B cell (primary cell): ENCODE data around the gene PLCG1.

Experiments
- EZH2 ChIP-seq: IDR thresholded peaks from 2 replicates; pipeline ENCODE4 v1.6.1; 2012; ENCODE audit warnings: borderline replicate concordance, low read depth, mild to moderate bottlenecking, moderate library complexity, low read length; ENCODE audit not compliant: insufficient read depth, poor library complexity, severe bottlenecking
- TF ChIP-seq, protein P1 (sequence below): fragments of 200-600 bp; IDR thresholded peaks from one replicate; pipeline ENCODE4 v1.8.0; 2022; ENCODE audit warnings: antibody characterized with exemption, mild to moderate bottlenecking

DNA sequence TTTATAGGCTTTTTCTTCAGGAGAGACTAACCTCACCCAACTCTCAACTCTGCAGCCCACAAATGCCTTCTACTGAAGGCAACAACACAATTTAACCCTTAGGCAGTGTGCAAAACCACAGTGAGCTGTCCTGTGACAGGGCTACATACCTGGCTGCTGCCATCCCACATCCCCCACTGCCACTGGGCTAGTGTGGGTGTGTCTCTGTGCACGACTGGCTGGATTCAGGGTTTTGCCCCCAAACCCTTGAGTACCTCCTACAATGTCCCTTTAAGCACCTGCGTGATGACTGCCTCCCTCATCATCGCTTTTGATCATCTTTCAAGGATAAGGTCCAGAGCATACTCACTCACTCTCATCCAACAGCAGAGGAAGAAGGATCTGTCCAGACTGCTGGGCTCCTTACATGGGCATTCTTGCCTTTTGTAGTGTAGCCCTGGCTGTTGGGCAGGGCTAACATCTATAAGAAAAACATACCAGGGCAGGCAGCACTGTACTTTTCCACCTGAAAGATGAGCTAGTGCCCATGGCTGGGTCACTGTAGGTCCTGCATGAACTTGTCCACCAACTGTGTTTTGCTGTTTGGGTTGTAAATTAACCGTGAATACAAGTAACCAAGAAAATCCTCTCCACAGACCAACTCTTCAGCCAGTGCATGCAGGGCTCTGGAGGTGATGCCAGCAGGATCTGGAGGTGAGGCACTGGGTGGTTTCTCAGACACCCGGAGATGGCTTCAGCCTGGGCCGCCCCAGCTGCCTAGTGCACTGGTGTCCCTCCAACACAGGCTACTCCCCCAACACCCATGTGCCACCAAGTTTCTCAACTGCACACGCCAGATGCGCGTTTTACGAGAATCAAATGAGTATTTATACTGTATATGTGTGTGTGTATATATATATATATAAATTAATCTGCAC, 45.2 kb downstream of the PLCG1 start:
- TF ChIP-seq, protein P1, sequence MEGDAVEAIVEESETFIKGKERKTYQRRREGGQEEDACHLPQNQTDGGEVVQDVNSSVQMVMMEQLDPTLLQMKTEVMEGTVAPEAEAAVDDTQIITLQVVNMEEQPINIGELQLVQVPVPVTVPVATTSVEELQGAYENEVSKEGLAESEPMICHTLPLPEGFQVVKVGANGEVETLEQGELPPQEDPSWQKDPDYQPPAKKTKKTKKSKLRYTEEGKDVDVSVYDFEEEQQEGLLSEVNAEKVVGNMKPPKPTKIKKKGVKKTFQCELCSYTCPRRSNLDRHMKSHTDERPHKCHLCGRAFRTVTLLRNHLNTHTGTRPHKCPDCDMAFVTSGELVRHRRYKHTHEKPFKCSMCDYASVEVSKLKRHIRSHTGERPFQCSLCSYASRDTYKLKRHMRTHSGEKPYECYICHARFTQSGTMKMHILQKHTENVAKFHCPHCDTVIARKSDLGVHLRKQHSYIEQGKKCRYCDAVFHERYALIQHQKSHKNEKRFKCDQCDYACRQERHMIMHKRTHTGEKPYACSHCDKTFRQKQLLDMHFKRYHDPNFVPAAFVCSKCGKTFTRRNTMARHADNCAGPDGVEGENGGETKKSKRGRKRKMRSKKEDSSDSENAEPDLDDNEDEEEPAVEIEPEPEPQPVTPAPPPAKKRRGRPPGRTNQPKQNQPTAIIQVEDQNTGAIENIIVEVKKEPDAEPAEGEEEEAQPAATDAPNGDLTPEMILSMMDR, result no peak
- no peak for TF ChIP-seq EZH2
